Activated T-helper 1 cell treated with anti-CD3 and anti-CD28 coated beads, Interleukin-2, amount 50 U/mL, for 16 hours (primary cell): ENCODE measurements around the gene RNF11.
A peak's percentile ranks its signal among the peaks of the same experiment; 100 is the strongest.

Experiments used
- DNase-seq, 2 donors: peaks; one replicate each; pipeline ENCODE4 v3.0.0-alpha.2; 2020; ENCODE audit warnings: low read depth in 1 of 2, low spot score in 1 of 2

Gene RNF11

GRCh38 chr1:51294566-51295184, 58.6 kb downstream of the RNF11 start:
- no peak for DNase-seq

GRCh38 chr1:51295926-51296325, 59.9 kb downstream of the RNF11 start:
- no peak for DNase-seq

GRCh38 chr1:51296383-51297357, 60.6 kb downstream of the RNF11 start:
- DNase-seq: peak; percentile 41 to 52

GRCh38 chr1:51297401-51298321, 61.6 kb downstream of the RNF11 start:
- no peak for DNase-seq

- DNase-seq: no peak
Measured at GRCh38 chr1:51298322-51298705, 62.2 kb downstream of the RNF11 start.

DNA sequence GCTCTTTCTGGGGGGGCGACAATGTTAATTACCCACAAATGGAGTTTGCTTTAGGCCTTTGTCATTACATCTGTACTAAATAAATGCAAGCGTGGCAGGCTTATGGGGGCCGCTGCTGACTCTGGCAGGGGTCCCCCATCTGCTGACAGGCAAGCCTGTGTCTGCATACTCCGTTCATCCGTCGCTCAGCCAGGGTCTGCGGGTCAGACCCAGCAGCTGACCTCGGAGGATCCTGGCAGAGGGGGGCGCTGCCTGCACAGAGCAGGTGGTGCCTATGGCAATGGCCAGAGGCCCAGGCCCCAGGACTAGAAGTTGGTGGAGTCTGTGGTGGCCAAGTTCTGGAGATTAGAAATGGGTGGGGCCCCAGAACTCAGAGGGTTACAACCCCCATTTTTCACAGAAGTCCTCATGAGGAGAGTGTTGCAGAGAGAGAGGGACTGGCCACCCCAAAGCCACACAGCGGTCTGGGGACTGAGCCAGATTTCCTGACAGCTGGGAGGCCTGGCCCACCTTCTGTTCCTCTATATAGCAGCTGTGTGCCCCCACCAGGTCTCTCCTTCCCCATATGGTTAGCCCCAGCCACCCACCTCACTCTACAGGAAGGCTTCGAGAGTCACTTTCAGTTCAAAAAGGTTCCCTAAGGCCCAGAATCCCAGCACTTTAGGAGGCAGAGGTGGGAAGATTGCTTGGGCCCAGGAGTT, 63.3 kb downstream of the RNF11 start:
- no peak for DNase-seq

GRCh38 chr1:51299981-51300670, 64.1 kb downstream of the RNF11 start:
- no peak for DNase-seq

GRCh38 chr1:51301152-51301843, 65.2 kb downstream of the RNF11 start:
- no peak for DNase-seq

DNA sequence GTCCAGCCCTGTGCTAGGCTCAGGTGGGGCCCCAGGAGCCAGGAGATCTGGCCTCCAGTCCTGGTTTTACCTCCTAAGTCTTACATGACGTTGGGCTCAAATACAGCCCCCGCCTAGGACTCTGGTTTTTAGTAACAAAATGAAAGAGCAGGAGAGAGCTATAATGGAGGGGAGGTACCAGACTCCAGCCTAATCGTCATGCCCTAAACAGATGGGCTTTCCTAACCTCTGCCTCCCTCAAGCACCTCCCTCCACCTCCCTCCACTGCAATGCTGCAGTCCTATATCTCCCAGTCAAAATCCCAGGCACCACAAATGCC, 65.7 kb downstream of the RNF11 start:
- DNase-seq: no peak

DNA sequence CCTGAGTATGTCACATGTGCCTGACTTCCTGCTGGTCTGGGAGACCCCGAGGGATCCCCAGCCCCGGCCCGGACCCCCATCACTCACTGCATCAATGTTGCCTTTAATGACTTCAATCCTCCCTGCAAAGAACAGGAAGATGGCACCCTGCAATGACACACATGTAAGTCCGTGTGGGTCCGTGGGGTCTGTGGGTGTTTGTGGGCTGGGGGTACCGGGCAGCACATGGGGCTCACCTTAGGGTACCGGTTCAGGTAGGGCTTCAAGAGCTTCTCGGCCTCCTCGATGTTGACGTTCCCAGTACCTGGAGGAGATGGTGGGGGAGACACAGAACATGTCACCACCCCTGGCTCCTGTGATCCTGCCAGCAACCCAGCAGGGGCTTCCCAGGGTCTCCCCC, 66.2 kb downstream of the RNF11 start:
- no peak for DNase-seq

- DNase-seq: no peak
Measured at GRCh38 chr1:51302746-51303145, 66.7 kb downstream of the RNF11 start.

DNA sequence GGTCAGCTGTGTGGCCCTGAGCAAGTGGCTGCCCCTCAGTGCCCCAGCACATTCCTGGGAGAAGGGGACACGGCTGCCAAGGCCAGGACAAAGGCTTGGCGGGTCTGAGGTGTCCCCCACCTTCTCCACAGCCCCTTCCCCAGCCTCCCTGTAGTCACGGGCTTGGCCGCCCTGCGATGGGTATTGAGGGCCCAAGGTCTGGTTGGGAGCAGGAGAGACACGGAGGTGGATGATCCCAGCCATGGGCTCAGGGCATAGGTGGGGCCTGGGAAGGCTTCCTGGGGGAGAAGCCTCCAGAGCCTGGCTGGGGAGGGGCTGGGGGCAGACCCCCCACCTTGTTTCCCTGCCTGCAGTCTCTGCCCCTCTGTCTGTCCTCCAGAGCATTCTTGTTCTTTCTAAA, 67.2 kb downstream of the RNF11 start:
- no peak for DNase-seq

DNA sequence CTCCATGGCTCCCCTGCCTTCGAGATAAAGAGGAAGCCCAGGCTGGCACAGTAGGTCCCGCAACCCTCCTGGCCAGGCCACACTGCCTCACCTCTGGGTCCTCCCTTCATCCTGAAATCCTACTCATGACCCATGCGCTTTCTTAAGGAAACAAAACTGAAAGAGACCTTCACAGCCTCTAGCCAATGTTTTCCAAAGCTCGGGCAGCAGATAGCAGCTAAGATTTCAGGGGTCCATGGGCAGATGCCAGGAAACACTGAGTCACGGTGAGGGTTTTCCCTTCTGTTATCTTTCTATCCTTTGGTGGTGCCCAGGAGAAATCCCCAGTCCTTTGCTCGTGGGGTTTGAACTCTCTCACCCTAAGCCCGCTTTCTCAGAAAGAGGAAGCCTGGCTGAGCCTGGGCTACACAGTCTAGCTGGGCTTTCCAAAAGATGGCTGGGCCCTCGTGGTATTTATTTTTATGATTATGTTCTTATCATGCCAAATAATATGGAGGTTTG, 67.7 kb downstream of the RNF11 start:
- DNase-seq: no peak

DNA sequence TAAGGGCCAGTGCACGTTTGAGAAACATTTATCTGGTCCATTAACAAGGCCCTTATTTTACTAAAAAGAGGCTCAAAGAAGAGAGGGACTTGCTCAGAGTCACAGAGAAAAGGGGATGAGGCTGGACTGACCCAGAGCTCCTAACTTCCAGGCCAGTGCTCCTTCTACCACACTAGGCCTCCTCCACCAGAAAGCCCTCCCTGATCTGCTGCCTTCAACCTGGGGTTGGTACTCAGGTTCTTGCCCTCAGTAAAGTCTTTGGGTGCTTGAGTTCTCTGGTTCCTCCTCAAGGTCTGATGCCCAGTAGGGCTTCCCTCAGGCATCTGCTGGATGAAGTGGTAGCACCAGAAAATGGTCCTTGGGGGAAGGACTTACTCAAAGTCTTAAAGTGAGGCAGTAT, 68.3 kb downstream of the RNF11 start:
- no peak for DNase-seq

DNA sequence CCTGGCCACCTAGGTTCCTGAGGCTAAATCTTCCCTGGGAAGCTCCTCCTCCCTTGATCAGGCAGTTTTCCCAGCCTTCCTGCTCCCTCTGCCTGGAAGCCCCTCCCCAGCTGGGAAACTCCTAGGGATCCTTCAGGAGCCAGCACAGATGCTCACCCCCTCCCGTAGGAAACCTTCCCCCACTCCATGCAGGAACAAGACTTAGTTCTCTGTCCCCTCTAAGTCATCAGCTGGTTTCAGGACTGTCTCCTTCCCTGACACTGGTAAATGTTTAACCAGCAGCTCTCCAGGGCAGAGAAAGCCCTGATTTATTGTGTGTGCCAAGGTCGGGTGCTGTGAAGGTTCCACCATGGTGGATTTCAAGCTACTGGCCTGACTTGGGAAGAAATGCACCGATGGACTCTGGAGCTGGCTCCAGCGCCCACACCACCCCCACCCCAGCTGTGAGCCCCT, 69.3 kb downstream of the RNF11 start:
- DNase-seq: no peak

- DNase-seq: no peak
Measured at GRCh38 chr1:51306950-51307349, 70.9 kb downstream of the RNF11 start.

DNA sequence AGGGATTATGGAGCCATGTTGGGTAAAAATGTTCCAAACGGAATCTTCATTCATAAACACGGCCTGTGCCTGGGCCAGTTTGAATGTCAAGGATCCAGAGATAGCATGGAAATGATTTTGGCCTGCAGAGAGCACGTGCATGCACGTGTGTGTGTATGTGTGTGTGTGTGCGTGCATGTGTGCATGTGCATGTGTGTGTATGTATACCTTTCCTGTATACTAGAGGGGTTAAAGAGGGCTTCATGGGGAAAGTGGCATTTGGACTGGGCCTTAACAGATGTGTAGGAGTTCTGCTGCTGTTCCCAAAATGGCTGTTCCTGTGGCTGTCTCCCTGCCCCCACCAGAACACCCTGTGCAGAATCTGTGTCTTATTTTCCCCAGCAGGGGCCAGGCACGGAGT, 72.6 kb downstream of the RNF11 start:
- no peak for DNase-seq

DNA sequence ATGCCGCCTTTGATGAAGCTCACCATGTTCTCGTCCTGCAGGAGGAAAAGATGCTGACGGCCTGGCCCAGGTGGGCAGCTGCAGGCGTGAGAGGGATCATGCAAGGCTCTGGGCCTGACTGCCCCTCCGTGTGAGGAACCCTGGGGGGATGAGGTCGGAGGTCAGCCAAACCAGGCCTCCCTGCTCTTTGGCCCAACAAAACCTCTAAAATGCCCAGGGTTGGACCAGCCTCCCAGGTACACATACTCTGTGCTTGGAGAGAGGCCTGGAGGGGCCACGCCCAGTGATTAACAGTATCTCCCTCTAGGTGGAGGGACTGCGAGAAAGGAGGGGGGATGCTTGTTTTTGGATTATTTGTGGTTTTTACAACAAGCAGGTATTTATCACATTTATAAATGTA, 73.2 kb downstream of the RNF11 start:
- DNase-seq: no peak

GRCh38 chr1:51310871-51311613, 75.0 kb downstream of the RNF11 start:
- DNase-seq: no peak
